ENCODE measurements around the gene COL24A1.

The COL24A1 gene

DNA sequence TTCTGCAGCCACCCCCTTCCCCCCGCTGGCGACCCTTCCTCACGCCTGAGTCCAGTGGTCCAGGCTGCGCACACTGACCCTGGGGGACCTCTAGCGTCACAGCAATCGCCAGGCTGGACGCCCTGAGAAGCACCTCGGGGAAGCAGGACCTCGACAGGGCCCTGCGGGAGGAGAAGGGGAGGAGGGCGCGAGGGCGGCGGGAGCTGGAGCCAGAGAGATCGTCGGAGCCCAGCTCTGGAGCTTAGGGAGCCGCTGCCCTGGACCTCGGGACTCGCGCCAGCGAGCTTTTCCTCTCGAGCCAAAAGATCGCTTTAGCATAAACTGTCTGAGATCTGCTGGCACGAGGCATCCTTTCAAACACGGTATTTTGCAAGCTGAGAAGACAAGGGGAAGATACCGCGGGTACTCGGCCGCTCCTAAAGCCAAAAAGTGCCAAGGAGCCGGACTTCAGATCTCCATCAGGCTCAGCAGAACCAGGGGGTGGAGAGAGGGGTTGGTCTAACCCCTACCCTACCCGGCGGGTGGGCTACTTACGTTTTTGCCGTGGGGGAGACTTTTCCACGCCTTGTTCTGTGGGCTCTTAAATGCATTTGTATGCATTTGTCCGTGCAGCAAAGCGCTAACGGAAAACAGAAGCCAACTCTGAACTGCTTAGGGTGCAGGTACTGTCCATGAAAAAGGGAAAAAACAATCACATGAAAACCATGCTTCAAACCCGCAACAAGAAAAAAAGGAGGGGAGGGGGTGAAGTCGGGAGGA is 586 bp downstream of the COL24A1 start:
- Histone ChIP-seq H3K9ac (ENCODE audit: insufficient read length) (no peak overlapping the region), H3K9me3 (ENCODE audit: low read depth, low read length) (0 out of 2 replicates have a peak, but pooled peaks cover 3% of the 10 kb centered on the region), H3K36me3 (ENCODE audit: insufficient read depth, low read length) (no peaks in the 10 kb centered on the region), H3K27ac (no peak overlapping the region), H3K4me3 (no peak overlapping the region)
- DNase-seq (ENCODE audit: low read depth, low spot score), result no peak
- TF ChIP-seq FOXP2 (optimal IDR thresholded peaks at IDR 0.05; ENCODE audit: control extremely low read depth, extremely low read length, insufficient read depth), result no peak
- TF ChIP-seq EZH2 (IDR thresholded peaks at IDR 0.05), result no peak
- no peak for TF ChIP-seq POLR2AphosphoS5 (IDR thresholded peaks at IDR 0.05; ENCODE audit: borderline replicate concordance, low read depth, low read length)

DNA sequence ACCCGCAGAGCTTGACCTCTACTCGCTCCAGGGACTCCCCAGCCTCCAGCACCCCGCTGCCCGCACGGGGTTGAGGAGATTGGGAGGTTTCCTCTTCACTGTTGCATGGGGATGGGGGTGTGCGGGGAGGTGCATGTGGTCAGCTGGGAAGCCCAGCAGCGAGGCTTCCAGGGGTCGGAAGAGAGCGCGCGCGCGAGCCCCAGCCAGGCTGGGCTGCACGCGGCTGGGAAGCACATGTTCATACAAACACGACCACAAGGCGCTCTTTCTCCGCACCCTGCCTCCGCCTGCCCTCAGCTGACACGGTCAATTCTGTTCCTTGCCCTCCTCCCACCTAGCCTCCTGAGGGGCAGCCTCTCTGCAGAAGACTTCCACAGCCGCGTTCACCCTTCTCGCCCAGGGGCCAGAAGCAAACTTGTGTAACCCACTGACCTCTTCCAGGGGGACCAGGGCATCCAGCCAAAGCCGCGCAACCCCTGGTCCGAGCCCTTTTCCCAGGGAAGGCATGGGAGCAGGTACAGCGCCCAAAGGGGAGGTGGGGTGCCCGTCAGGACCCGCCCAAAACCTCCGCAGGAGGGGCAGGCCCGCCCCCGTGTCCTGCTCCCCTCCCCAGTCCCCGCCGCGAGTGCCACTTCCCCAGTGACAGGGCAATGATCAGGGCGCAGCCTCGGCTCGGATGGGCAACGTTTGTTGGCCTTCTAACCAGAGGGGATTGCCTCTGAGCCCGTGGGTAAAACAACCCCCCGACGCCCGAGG is 1.3 kb downstream of the COL24A1 start:
- TF ChIP-seq FOXP2 (optimal IDR thresholded peaks at IDR 0.05; ENCODE audit: control extremely low read depth, extremely low read length, insufficient read depth) (no peak), EZH2 (IDR thresholded peaks at IDR 0.05) (no peak), POLR2AphosphoS5 (IDR thresholded peaks at IDR 0.05; ENCODE audit: borderline replicate concordance, low read depth, low read length) (no peak)
- no peak overlapping the region for H3K4me3 ChIP-seq
- DNase-seq (ENCODE audit: low read depth, low spot score), result no peak
- H3K27ac ChIP-seq, result no peak overlapping the region; the same call in 1 of the 2 replicates
- no peaks in the 10 kb centered on the region for H3K36me3 ChIP-seq (ENCODE audit: insufficient read depth, low read length)
- 0 out of 2 replicates have a peak, but pooled peaks cover 3% of the 10 kb centered on the region for H3K9me3 ChIP-seq (ENCODE audit: low read depth, low read length)
- no peak overlapping the region for H3K9ac ChIP-seq (ENCODE audit: insufficient read length)

DNA sequence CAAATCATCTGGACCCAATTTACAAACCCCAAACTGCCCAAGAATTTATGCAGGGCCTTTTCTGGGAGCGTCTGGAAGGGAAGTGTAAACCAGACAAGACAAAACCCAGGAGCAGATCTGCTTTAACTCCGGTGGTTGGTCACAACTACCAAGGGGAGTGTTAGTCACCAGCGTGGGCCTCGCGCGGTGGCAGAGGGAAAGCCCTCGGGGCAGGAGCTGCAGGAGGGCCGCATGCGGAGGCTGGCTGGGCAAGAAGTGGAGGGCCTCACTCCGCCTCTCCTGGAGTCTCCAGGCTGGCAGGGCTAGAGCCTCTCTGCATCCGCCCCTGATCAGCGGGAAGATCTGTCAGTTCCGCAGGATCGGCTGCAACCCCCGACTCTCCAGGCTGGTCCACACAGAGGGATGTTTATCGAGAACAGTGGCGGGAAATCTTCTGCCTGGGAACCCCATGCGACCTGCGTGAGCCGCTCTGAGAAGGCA is 2.0 kb downstream of the COL24A1 start:
- no peak overlapping the region for H3K9ac ChIP-seq (ENCODE audit: insufficient read length)
- DNase-seq (ENCODE audit: low read depth, low spot score), result no peak
- peak overlapping the region; percentile 64 for H3K27ac ChIP-seq
- no peaks in the 10 kb centered on the region for H3K36me3 ChIP-seq (ENCODE audit: insufficient read depth, low read length)
- TF ChIP-seq POLR2AphosphoS5 (IDR thresholded peaks at IDR 0.05; ENCODE audit: borderline replicate concordance, low read depth, low read length), result no peak
- TF ChIP-seq FOXP2 (optimal IDR thresholded peaks at IDR 0.05; ENCODE audit: control extremely low read depth, extremely low read length, insufficient read depth), result no peak
- TF ChIP-seq EZH2 (IDR thresholded peaks at IDR 0.05), result no peak
- H3K4me3 ChIP-seq, result peak overlapping the region; percentile 40
- 0 out of 2 replicates have a peak, but pooled peaks cover 3% of the 10 kb centered on the region for H3K9me3 ChIP-seq (ENCODE audit: low read depth, low read length)

DNA sequence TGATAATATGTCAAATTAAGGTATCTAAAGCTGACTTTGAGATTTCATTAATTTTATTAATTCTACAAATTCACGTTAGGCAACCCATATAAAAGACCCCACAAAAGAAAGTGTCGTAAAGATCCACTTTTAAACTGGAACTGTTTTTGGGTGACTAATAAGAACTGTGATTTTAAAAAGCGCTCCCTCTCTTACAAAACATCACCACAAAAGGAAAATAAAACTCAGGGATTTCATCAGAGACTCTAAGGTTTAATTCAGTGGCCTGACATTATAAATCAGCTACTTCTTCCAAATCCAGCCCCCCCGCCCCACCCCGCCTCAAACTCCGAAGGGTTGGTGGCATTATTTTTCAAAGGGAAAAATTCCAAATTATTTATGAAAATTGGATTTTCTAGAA is 2.7 kb downstream of the COL24A1 start:
- no peak for TF ChIP-seq FOXP2 (optimal IDR thresholded peaks at IDR 0.05; ENCODE audit: control extremely low read depth, extremely low read length, insufficient read depth)
- TF ChIP-seq EZH2 (IDR thresholded peaks at IDR 0.05), result no peak
- TF ChIP-seq POLR2AphosphoS5 (IDR thresholded peaks at IDR 0.05; ENCODE audit: borderline replicate concordance, low read depth, low read length), result no peak
- H3K36me3 ChIP-seq (ENCODE audit: insufficient read depth, low read length), result no peaks in the 10 kb centered on the region
- no peak overlapping the region for H3K4me3 ChIP-seq
- H3K9me3 ChIP-seq (ENCODE audit: low read depth, low read length), result 0 out of 2 replicates have a peak, but pooled peaks cover 3% of the 10 kb centered on the region
- H3K9ac ChIP-seq (ENCODE audit: insufficient read length), result no peak overlapping the region
- no peak for DNase-seq (ENCODE audit: low read depth, low spot score)
- H3K27ac ChIP-seq, result peak overlapping the region; percentile 64

DNA sequence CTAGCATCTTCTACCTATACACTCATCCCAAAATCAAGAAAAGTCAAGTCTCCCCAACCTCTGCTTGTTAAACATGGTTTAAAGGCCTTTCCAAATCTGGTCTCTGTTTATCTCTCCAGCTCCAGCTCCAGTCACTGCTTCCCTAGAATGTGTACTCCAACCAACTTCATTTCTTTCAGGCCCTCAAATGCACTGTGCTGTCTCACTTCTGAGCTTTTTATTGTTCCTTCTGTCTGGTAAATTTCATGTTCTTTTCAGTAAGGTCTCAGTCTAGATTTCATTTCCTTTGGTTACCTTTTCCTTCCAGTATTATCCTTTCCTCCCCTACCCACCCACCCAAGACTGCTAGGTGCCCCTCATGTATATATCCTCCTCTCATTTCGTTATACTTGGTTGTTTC is 3.7 kb downstream of the COL24A1 start:
- H3K9me3 ChIP-seq (ENCODE audit: low read depth, low read length), result 0 out of 2 replicates have a peak, but pooled peaks cover 3% of the 10 kb centered on the region
- no peaks in the 10 kb centered on the region for H3K36me3 ChIP-seq (ENCODE audit: insufficient read depth, low read length)
- TF ChIP-seq FOXP2 (optimal IDR thresholded peaks at IDR 0.05; ENCODE audit: control extremely low read depth, extremely low read length, insufficient read depth) (no peak), EZH2 (IDR thresholded peaks at IDR 0.05) (no peak), POLR2AphosphoS5 (IDR thresholded peaks at IDR 0.05; ENCODE audit: borderline replicate concordance, low read depth, low read length) (no peak)
- DNase-seq (ENCODE audit: low read depth, low spot score), result no peak
- no peak overlapping the region for H3K4me3 ChIP-seq
- H3K27ac ChIP-seq, result no peak overlapping the region; the same call in 1 of the 2 replicates
- no peak overlapping the region for H3K9ac ChIP-seq (ENCODE audit: insufficient read length)

DNA sequence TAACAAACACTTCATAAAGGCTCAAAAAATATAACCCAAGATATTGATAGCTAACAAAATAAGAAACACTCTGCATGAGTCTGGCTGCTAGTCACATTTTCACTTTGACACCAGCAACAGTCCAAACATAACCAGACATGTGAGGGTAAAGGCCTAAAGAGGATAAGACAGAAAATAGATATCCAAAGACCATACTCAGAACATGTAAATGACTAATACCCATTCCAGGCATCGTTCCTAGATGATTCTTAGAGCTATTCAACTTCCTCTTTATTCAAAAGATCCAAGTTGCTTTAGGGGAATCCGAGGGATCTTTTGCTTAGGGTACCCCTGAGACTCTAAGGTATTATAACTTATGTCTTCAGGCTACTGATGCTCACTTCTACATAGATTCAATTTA is 5.1 kb downstream of the COL24A1 start:
- DNase-seq (ENCODE audit: low read depth, low spot score), result no peak
- Histone ChIP-seq H3K4me3 (no peak overlapping the region), H3K36me3 (ENCODE audit: insufficient read depth, low read length) (no peaks in the 10 kb centered on the region), H3K9me3 (ENCODE audit: low read depth, low read length) (0 out of 2 replicates have a peak, but pooled peaks cover 3% of the 10 kb centered on the region), H3K27ac (no peak overlapping the region), H3K9ac (ENCODE audit: insufficient read length) (no peak overlapping the region)
- TF ChIP-seq FOXP2 (optimal IDR thresholded peaks at IDR 0.05; ENCODE audit: control extremely low read depth, extremely low read length, insufficient read depth) (no peak), POLR2AphosphoS5 (IDR thresholded peaks at IDR 0.05; ENCODE audit: borderline replicate concordance, low read depth, low read length) (no peak), EZH2 (IDR thresholded peaks at IDR 0.05) (no peak)

DNA sequence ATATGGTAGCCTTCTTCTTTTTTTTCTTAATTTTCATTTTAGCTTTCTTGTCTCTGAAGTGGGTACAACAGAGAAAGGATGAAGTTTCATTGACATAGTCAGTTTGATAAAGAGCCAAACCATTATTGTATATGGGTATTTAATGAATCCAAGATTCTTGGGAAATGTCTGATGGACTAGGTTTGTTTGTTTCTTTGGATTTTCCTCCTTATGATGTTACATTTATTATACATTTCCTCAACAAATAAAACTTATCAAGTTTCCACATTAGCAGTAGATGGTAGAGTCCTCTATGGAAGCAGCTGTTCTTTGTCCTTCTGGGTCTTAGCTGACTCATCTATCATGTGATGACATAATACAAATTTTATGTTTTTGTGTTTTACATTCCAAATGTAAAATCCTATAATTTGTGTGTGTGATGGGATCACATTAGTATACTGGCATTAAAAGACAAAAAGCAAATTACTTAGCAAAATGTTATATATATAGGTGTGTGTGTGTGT is 6.0 kb downstream of the COL24A1 start:
- DNase-seq (ENCODE audit: low read depth, low spot score), result no peak
- H3K4me3 ChIP-seq, result no peak overlapping the region
- H3K27ac ChIP-seq, result no peak overlapping the region
- H3K9ac ChIP-seq (ENCODE audit: insufficient read length), result no peak overlapping the region
- 0 out of 2 replicates have a peak, but pooled peaks cover 3% of the 10 kb centered on the region for H3K9me3 ChIP-seq (ENCODE audit: low read depth, low read length)
- TF ChIP-seq EZH2 (IDR thresholded peaks at IDR 0.05) (no peak), POLR2AphosphoS5 (IDR thresholded peaks at IDR 0.05; ENCODE audit: borderline replicate concordance, low read depth, low read length) (no peak), FOXP2 (optimal IDR thresholded peaks at IDR 0.05; ENCODE audit: control extremely low read depth, extremely low read length, insufficient read depth) (no peak)
- no peaks in the 10 kb centered on the region for H3K36me3 ChIP-seq (ENCODE audit: insufficient read depth, low read length)

DNA sequence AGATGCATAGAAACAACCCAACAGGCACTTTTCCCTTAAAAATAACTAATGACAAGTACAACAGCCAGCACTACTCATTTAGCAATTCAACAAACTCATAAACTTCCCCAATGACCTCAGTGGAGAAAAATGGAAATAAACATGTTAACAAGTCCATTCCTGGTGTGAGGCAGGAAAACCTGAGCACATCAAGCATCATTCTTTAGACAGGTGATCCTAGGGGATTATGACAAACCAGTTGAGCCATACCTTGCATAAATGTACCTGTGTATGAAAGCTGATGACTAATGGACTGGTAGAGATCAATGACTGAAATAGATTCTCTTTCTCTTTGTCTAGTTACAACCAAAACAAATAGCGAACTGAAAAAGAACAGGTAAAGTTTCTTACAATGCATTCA is 7.0 kb downstream of the COL24A1 start:
- Histone ChIP-seq H3K9me3 (ENCODE audit: low read depth, low read length) (0 out of 2 replicates have a peak, but pooled peaks cover 3% of the 10 kb centered on the region), H3K27ac (no peak overlapping the region), H3K4me3 (no peak overlapping the region), H3K36me3 (ENCODE audit: insufficient read depth, low read length) (no peaks in the 10 kb centered on the region), H3K9ac (ENCODE audit: insufficient read length) (no peak overlapping the region)
- TF ChIP-seq EZH2 (IDR thresholded peaks at IDR 0.05) (no peak), POLR2AphosphoS5 (IDR thresholded peaks at IDR 0.05; ENCODE audit: borderline replicate concordance, low read depth, low read length) (no peak), FOXP2 (optimal IDR thresholded peaks at IDR 0.05; ENCODE audit: control extremely low read depth, extremely low read length, insufficient read depth) (no peak)
- DNase-seq (ENCODE audit: low read depth, low spot score), result no peak
